ENCODE results near the gene KCTD13.
"Not testable (repeated sequence)": the region's sequence is repeated elsewhere in the genome, so short reads cannot be mapped to it uniquely, and the experiment has no call there.

The KCTD13 gene

GRCh38 chr16:29959821-29960220 is 33.8 kb upstream of the KCTD13 start:
- not testable (repeated sequence) for H3K4me3 Mint-ChIP-seq

GRCh38 chr16:29959293-29959692 is 33.3 kb upstream of the KCTD13 start:
- H3K9me3 Mint-ChIP-seq, result no peaks in the 10 kb centered on the region
- H3K4me3 Mint-ChIP-seq, result no peak overlapping the region
- no peaks in the 10 kb centered on the region for H3K27me3 Mint-ChIP-seq
- H3K27ac Mint-ChIP-seq, result no peak overlapping the region
- H3K4me1 Mint-ChIP-seq (ENCODE audit: low read depth), result peaks cover 19% of the 10 kb centered on the region
- H3K36me3 Mint-ChIP-seq (ENCODE audit: low read depth), result no peaks in the 10 kb centered on the region

More at GRCh38 chr16:29959821-29960220, 33.8 kb upstream of the KCTD13 start:
- H3K4me1 Mint-ChIP-seq (ENCODE audit: low read depth), result peaks cover 19% of the 10 kb centered on the region
- H3K36me3 Mint-ChIP-seq (ENCODE audit: low read depth); H3K9me3 Mint-ChIP-seq; H3K27me3 Mint-ChIP-seq; H3K27ac Mint-ChIP-seq: not testable (repeated sequence)

GRCh38 chr16:29958756-29959155 is 32.7 kb upstream of the KCTD13 start:
- Mint-ChIP-seq H3K4me1 (ENCODE audit: low read depth) (peaks cover 19% of the 10 kb centered on the region), H3K27ac (no peak overlapping the region), H3K27me3 (no peaks in the 10 kb centered on the region), H3K4me3 (no peak overlapping the region), H3K9me3 (no peaks in the 10 kb centered on the region), H3K36me3 (ENCODE audit: low read depth) (no peaks in the 10 kb centered on the region)

- Mint-ChIP-seq H3K36me3 (ENCODE audit: low read depth) (no peaks in the 10 kb centered on the region), H3K27me3 (no peaks in the 10 kb centered on the region), H3K9me3 (no peaks in the 10 kb centered on the region), H3K27ac (no peak overlapping the region), H3K4me3 (no peak overlapping the region), H3K4me1 (ENCODE audit: low read depth) (no peaks in the 10 kb centered on the region)
Measured at GRCh38 chr16:29951625-29952365, 25.8 kb upstream of the KCTD13 start.

GRCh38 chr16:29950806-29951461 is 24.9 kb upstream of the KCTD13 start:
- Mint-ChIP-seq H3K9me3 (no peaks in the 10 kb centered on the region), H3K4me1 (ENCODE audit: low read depth) (no peaks in the 10 kb centered on the region), H3K27ac (no peak overlapping the region), H3K4me3 (no peak overlapping the region), H3K36me3 (ENCODE audit: low read depth) (no peaks in the 10 kb centered on the region), H3K27me3 (no peaks in the 10 kb centered on the region)

- H3K4me3 Mint-ChIP-seq, result no peak overlapping the region
- H3K27ac Mint-ChIP-seq, result no peak overlapping the region
- no peaks in the 10 kb centered on the region for H3K9me3 Mint-ChIP-seq
- no peaks in the 10 kb centered on the region for H3K4me1 Mint-ChIP-seq (ENCODE audit: low read depth)
- no peaks in the 10 kb centered on the region for H3K36me3 Mint-ChIP-seq (ENCODE audit: low read depth)
- no peaks in the 10 kb centered on the region for H3K27me3 Mint-ChIP-seq
Measured at GRCh38 chr16:29947897-29948296, 21.9 kb upstream of the KCTD13 start.

GRCh38 chr16:29943846-29944799 is 18.1 kb upstream of the KCTD13 start:
- no peaks in the 10 kb centered on the region for H3K36me3 Mint-ChIP-seq (ENCODE audit: low read depth)
- H3K4me1 Mint-ChIP-seq (ENCODE audit: low read depth), result no peaks in the 10 kb centered on the region
- no peak overlapping the region for H3K4me3 Mint-ChIP-seq
- no peaks in the 10 kb centered on the region for H3K9me3 Mint-ChIP-seq
- no peak overlapping the region for H3K27ac Mint-ChIP-seq
- H3K27me3 Mint-ChIP-seq, result peaks cover 3% of the 10 kb centered on the region

GRCh38 chr16:29940656-29941055 is 14.6 kb upstream of the KCTD13 start:
- H3K27me3 Mint-ChIP-seq, result peaks cover 3% of the 10 kb centered on the region

GRCh38 chr16:29931750-29932149 is 5.7 kb upstream of the KCTD13 start:
- H3K36me3 Mint-ChIP-seq (ENCODE audit: low read depth); H3K4me1 Mint-ChIP-seq (ENCODE audit: low read depth); H3K27ac Mint-ChIP-seq; H3K27me3 Mint-ChIP-seq; H3K4me3 Mint-ChIP-seq; H3K9me3 Mint-ChIP-seq: not testable (repeated sequence)

More at GRCh38 chr16:29940656-29941055, 14.6 kb upstream of the KCTD13 start:
- Mint-ChIP-seq H3K27ac (no peak overlapping the region), H3K9me3 (no peaks in the 10 kb centered on the region), H3K4me1 (ENCODE audit: low read depth) (no peaks in the 10 kb centered on the region), H3K36me3 (ENCODE audit: low read depth) (no peaks in the 10 kb centered on the region), H3K4me3 (no peak overlapping the region)

- no peaks in the 10 kb centered on the region for H3K27me3 Mint-ChIP-seq
- H3K36me3 Mint-ChIP-seq (ENCODE audit: low read depth), result peaks cover 13% of the 10 kb centered on the region
- H3K9me3 Mint-ChIP-seq, result no peaks in the 10 kb centered on the region
- peak overlapping the region; percentile 42 for H3K27ac Mint-ChIP-seq
- peak overlapping the region; percentile 89 for H3K4me3 Mint-ChIP-seq
- peaks cover 26% of the 10 kb centered on the region for H3K4me1 Mint-ChIP-seq (ENCODE audit: low read depth)
Measured at GRCh38 chr16:29927070-29927905, 1.3 kb upstream of the KCTD13 start.

- H3K4me1 Mint-ChIP-seq (ENCODE audit: low read depth), result peaks cover 26% of the 10 kb centered on the region
- peak overlapping the region; percentile 89 for H3K4me3 Mint-ChIP-seq
- H3K36me3 Mint-ChIP-seq (ENCODE audit: low read depth), result peaks cover 18% of the 10 kb centered on the region
- no peaks in the 10 kb centered on the region for H3K9me3 Mint-ChIP-seq
- H3K27me3 Mint-ChIP-seq, result no peaks in the 10 kb centered on the region
- H3K27ac Mint-ChIP-seq, result peak overlapping the region; percentile 95
Measured at GRCh38 chr16:29926711-29927052, 656 bp upstream of the KCTD13 start.

GRCh38 chr16:29925105-29925756 is 795 bp downstream of the KCTD13 start:
- H3K36me3 Mint-ChIP-seq (ENCODE audit: low read depth), result peaks cover 30% of the 10 kb centered on the region
- no peaks in the 10 kb centered on the region for H3K27me3 Mint-ChIP-seq
- H3K27ac Mint-ChIP-seq, result peak overlapping the region; percentile 89
- peak overlapping the region; percentile 89 for H3K4me3 Mint-ChIP-seq
- no peaks in the 10 kb centered on the region for H3K9me3 Mint-ChIP-seq
- peaks cover 26% of the 10 kb centered on the region for H3K4me1 Mint-ChIP-seq (ENCODE audit: low read depth)

GRCh38 chr16:29922986-29923501 is 3.0 kb downstream of the KCTD13 start:
- H3K4me1 Mint-ChIP-seq (ENCODE audit: low read depth), result peaks cover 26% of the 10 kb centered on the region
- H3K36me3 Mint-ChIP-seq (ENCODE audit: low read depth), result peaks cover 42% of the 10 kb centered on the region
- H3K27ac Mint-ChIP-seq, result peak overlapping the region; percentile 49
- H3K9me3 Mint-ChIP-seq, result no peaks in the 10 kb centered on the region
- no peaks in the 10 kb centered on the region for H3K27me3 Mint-ChIP-seq
- H3K4me3 Mint-ChIP-seq, result no peak overlapping the region

GRCh38 chr16:29922326-29922725 is 3.7 kb downstream of the KCTD13 start:
- Mint-ChIP-seq H3K4me1 (ENCODE audit: low read depth) (peaks cover 26% of the 10 kb centered on the region), H3K9me3 (no peaks in the 10 kb centered on the region), H3K27me3 (no peaks in the 10 kb centered on the region), H3K4me3 (no peak overlapping the region), H3K27ac (no peak overlapping the region), H3K36me3 (ENCODE audit: low read depth) (peaks cover 46% of the 10 kb centered on the region)
